ENCODE results near the gene CLEC17A. TPM values are rescaled to one million over a fixed set of nuclear protein-coding genes. Genes with fewer than 3 reads are reported as not detected.
"Not testable (repeated sequence)": the region's sequence is repeated elsewhere in the genome, so short reads cannot be mapped to it uniquely, and the experiment has no call there.

Gene CLEC17A
- total RNA-seq, 1 donor from 2014 or later: 0.08 TPM

GRCh38 chr19:14551134-14552005 lies 31.5 kb upstream of the CLEC17A start:
- H3K4me3 ChIP-seq (ENCODE audit: low read depth, low read length); H3K27me3 ChIP-seq (ENCODE audit: control insufficient read depth, insufficient read depth, low read length); DNase-seq (ENCODE audit: low read depth); H3K36me3 ChIP-seq (ENCODE audit: control insufficient read depth, insufficient read depth, low read length): not testable (repeated sequence)
- TF ChIP-seq, protein P1, sequence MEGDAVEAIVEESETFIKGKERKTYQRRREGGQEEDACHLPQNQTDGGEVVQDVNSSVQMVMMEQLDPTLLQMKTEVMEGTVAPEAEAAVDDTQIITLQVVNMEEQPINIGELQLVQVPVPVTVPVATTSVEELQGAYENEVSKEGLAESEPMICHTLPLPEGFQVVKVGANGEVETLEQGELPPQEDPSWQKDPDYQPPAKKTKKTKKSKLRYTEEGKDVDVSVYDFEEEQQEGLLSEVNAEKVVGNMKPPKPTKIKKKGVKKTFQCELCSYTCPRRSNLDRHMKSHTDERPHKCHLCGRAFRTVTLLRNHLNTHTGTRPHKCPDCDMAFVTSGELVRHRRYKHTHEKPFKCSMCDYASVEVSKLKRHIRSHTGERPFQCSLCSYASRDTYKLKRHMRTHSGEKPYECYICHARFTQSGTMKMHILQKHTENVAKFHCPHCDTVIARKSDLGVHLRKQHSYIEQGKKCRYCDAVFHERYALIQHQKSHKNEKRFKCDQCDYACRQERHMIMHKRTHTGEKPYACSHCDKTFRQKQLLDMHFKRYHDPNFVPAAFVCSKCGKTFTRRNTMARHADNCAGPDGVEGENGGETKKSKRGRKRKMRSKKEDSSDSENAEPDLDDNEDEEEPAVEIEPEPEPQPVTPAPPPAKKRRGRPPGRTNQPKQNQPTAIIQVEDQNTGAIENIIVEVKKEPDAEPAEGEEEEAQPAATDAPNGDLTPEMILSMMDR (IDR thresholded peaks at IDR 0.05; ENCODE audit: insufficient read depth, low read length, poor library complexity, severe bottlenecking): peak; percentile 48

GRCh38 chr19:14552006-14552360 lies 30.9 kb upstream of the CLEC17A start:
- not testable (repeated sequence) for H3K4me3 ChIP-seq (ENCODE audit: low read depth, low read length); H3K36me3 ChIP-seq (ENCODE audit: control insufficient read depth, insufficient read depth, low read length); H3K27me3 ChIP-seq (ENCODE audit: control insufficient read depth, insufficient read depth, low read length); DNase-seq (ENCODE audit: low read depth)

- H3K36me3 ChIP-seq (ENCODE audit: control insufficient read depth, insufficient read depth, low read length): no peaks in the 10 kb centered on the region
- no peaks in the 10 kb centered on the region for H3K27me3 ChIP-seq (ENCODE audit: control insufficient read depth, insufficient read depth, low read length)
- H3K4me3 ChIP-seq (ENCODE audit: low read depth, low read length): no peak overlapping the region
- TF ChIP-seq, protein P1 (IDR thresholded peaks at IDR 0.05; ENCODE audit: insufficient read depth, low read length, poor library complexity, severe bottlenecking): no peak
- no peak for DNase-seq (ENCODE audit: low read depth)
Observed at GRCh38 chr19:14553042-14553938, 29.6 kb upstream of the CLEC17A start.

DNA sequence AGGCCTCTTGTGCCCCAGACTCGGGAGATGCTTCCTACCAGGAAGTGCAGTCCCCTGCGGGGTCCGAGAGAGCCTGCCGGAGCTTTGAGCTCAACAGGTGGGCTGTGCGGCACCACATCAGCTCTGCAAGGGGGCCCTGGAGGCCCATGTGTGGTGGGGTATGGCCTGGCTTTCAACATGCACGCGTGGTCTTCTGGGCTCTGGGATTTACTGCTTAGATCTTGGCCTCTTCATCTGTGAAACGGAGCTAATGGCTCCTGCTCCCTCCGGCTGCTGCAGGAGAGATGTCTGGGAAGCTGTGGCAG lies 29.0 kb upstream of the CLEC17A start:
- H3K27me3 ChIP-seq (ENCODE audit: control insufficient read depth, insufficient read depth, low read length): no peaks in the 10 kb centered on the region
- TF ChIP-seq, protein P1 (IDR thresholded peaks at IDR 0.05; ENCODE audit: insufficient read depth, low read length, poor library complexity, severe bottlenecking): no peak

GRCh38 chr19:14554382-14554812 lies 28.5 kb upstream of the CLEC17A start:
- no peak overlapping the region for H3K4me3 ChIP-seq (ENCODE audit: low read depth, low read length)
- TF ChIP-seq, protein P1 (IDR thresholded peaks at IDR 0.05; ENCODE audit: insufficient read depth, low read length, poor library complexity, severe bottlenecking): no peak
- no peak for DNase-seq (ENCODE audit: low read depth)

More for the DNA sequence above, 29.0 kb upstream of the CLEC17A start:
- H3K4me3 ChIP-seq (ENCODE audit: low read depth, low read length): no peak overlapping the region
- no peak for DNase-seq (ENCODE audit: low read depth)
- H3K36me3 ChIP-seq (ENCODE audit: control insufficient read depth, insufficient read depth, low read length): no peaks in the 10 kb centered on the region

GRCh38 chr19:14555918-14556661 lies 26.8 kb upstream of the CLEC17A start:
- no peak overlapping the region for H3K4me3 ChIP-seq (ENCODE audit: low read depth, low read length)
- TF ChIP-seq, protein P1 (IDR thresholded peaks at IDR 0.05; ENCODE audit: insufficient read depth, low read length, poor library complexity, severe bottlenecking): no peak
- no peaks in the 10 kb centered on the region for H3K36me3 ChIP-seq (ENCODE audit: control insufficient read depth, insufficient read depth, low read length)
- H3K27me3 ChIP-seq (ENCODE audit: control insufficient read depth, insufficient read depth, low read length): no peaks in the 10 kb centered on the region
- no peak for DNase-seq (ENCODE audit: low read depth)

More at GRCh38 chr19:14554382-14554812, 28.5 kb upstream of the CLEC17A start:
- no peaks in the 10 kb centered on the region for H3K36me3 ChIP-seq (ENCODE audit: control insufficient read depth, insufficient read depth, low read length)
- no peaks in the 10 kb centered on the region for H3K27me3 ChIP-seq (ENCODE audit: control insufficient read depth, insufficient read depth, low read length)
